HEK293 (cell line): ENCODE data around the gene SETD5.

ENCODE experiments used
- BCL6B ChIP-seq: fragments of 450-650 bp; formaldehyde crosslinking; IDR thresholded peaks from 2 replicates; pipeline ENCODE4 v1.5.1; 2017; ENCODE audit warnings: missing biosample characterization, missing genetic modification characterization
- GLIS2 ChIP-seq: fragments of 450-650 bp; formaldehyde crosslinking; IDR thresholded peaks from 2 replicates; pipeline ENCODE4 v1.5.1; 2016; ENCODE audit warnings: missing biosample characterization, missing genetic modification characterization
- IKZF3 ChIP-seq: fragments of 450-650 bp; IDR thresholded peaks from 2 replicates; pipeline ENCODE4 v1.5.0; 2018; ENCODE audit warnings: missing biosample characterization, mild to moderate bottlenecking, missing genetic modification characterization, moderate library complexity
- KLF1 ChIP-seq: fragments of 450-650 bp; formaldehyde crosslinking; IDR thresholded peaks from 2 replicates; pipeline ENCODE4 v1.5.1; 2016; ENCODE audit warnings: missing biosample characterization, missing genetic modification characterization
- PRDM2 ChIP-seq: fragments of 450-650 bp; formaldehyde crosslinking; IDR thresholded peaks from 2 replicates; pipeline ENCODE4 v1.5.1; 2016; ENCODE audit warnings: missing biosample characterization, missing genetic modification characterization, borderline replicate concordance
- REST ChIP-seq: fragments of 450-650 bp; formaldehyde crosslinking; IDR thresholded peaks from 2 replicates; pipeline ENCODE4 v1.5.1; 2016; ENCODE audit warnings: missing biosample characterization, missing genetic modification characterization
- SP7 ChIP-seq: fragments of 450-650 bp; formaldehyde crosslinking; IDR thresholded peaks from 2 replicates; pipeline ENCODE4 v1.5.1; 2016; ENCODE audit warnings: missing biosample characterization, missing genetic modification characterization
- WT1 ChIP-seq: fragments of 450-650 bp; formaldehyde crosslinking; IDR thresholded peaks from 2 replicates; pipeline ENCODE4 v1.5.1; 2016; ENCODE audit warnings: missing biosample characterization, missing genetic modification characterization
- ZBTB1 ChIP-seq: fragments of 450-650 bp; formaldehyde crosslinking; IDR thresholded peaks from 2 replicates; pipeline ENCODE4 v1.5.1; 2016; ENCODE audit warnings: missing biosample characterization, missing genetic modification characterization
- ZBTB20 ChIP-seq: fragments of 450-650 bp; formaldehyde crosslinking; IDR thresholded peaks from 2 replicates; pipeline ENCODE4 v1.5.1; 2016; ENCODE audit warnings: missing biosample characterization, missing genetic modification characterization
- ZBTB21 ChIP-seq: fragments of 450-650 bp; formaldehyde crosslinking; IDR thresholded peaks from 2 replicates; pipeline ENCODE4 v1.5.1; 2017; ENCODE audit warnings: missing biosample characterization, missing genetic modification characterization
- ZNF10 ChIP-seq: fragments of 450-650 bp; formaldehyde crosslinking; IDR thresholded peaks from 2 replicates; pipeline ENCODE4 v1.5.1; 2017; ENCODE audit warnings: missing biosample characterization, missing genetic modification characterization
- ZNF354C ChIP-seq: fragments of 450-650 bp; formaldehyde crosslinking; IDR thresholded peaks from 2 replicates; pipeline ENCODE4 v1.5.1; 2016; ENCODE audit warnings: missing biosample characterization, missing genetic modification characterization, low read depth, borderline replicate concordance
- ZNF391 ChIP-seq: fragments of 450-650 bp; formaldehyde crosslinking; IDR thresholded peaks from 2 replicates; pipeline ENCODE4 v1.5.1; 2016; ENCODE audit warnings: low read depth, missing biosample characterization, missing genetic modification characterization, borderline replicate concordance
- ZNF449 ChIP-seq: fragments of 450-650 bp; formaldehyde crosslinking; IDR thresholded peaks from 2 replicates; pipeline ENCODE4 v1.5.1; 2017; ENCODE audit warnings: missing biosample characterization, mild to moderate bottlenecking, missing genetic modification characterization, moderate library complexity
- ZNF501 ChIP-seq: fragments of 450-650 bp; formaldehyde crosslinking; IDR thresholded peaks from 2 replicates; pipeline ENCODE4 v1.5.1; 2016; ENCODE audit warnings: missing biosample characterization, missing genetic modification characterization
- ZNF548 ChIP-seq: fragments of 450-650 bp; formaldehyde crosslinking; IDR thresholded peaks from 2 replicates; pipeline ENCODE4 v1.5.1; 2016; ENCODE audit warnings: missing biosample characterization, missing genetic modification characterization
- ZNF600 ChIP-seq: fragments of 450-650 bp; formaldehyde crosslinking; IDR thresholded peaks from 2 replicates; pipeline ENCODE4 v1.5.1; 2016; ENCODE audit warnings: missing biosample characterization, missing genetic modification characterization
- ZNF610 ChIP-seq: fragments of 450-650 bp; formaldehyde crosslinking; IDR thresholded peaks from 2 replicates; pipeline ENCODE4 v1.5.1; 2016; ENCODE audit warnings: missing biosample characterization, missing genetic modification characterization, borderline replicate concordance
- ZNF629 ChIP-seq: fragments of 450-650 bp; formaldehyde crosslinking; IDR thresholded peaks from 2 replicates; pipeline ENCODE4 v1.5.1; 2017; ENCODE audit warnings: missing biosample characterization, missing genetic modification characterization
- ZNF76 ChIP-seq: fragments of 450-650 bp; formaldehyde crosslinking; IDR thresholded peaks from 2 replicates; pipeline ENCODE4; 2016; ENCODE audit warnings: low read depth, missing biosample characterization, missing genetic modification characterization, borderline replicate concordance
- ZNF777 ChIP-seq: fragments of 450-650 bp; formaldehyde crosslinking; IDR thresholded peaks from 2 replicates; pipeline ENCODE4 v1.5.1; 2017; ENCODE audit warnings: missing biosample characterization, missing genetic modification characterization, borderline replicate concordance
- ZSCAN18 ChIP-seq: fragments of 450-650 bp; formaldehyde crosslinking; IDR thresholded peaks from 2 replicates; pipeline ENCODE4 v1.5.1; 2016; ENCODE audit warnings: missing biosample characterization, missing genetic modification characterization
- ZXDB ChIP-seq: fragments of 450-650 bp; formaldehyde crosslinking; IDR thresholded peaks from 2 replicates; pipeline ENCODE4 v1.5.1; 2016; ENCODE audit warnings: missing biosample characterization, missing genetic modification characterization

Gene SETD5

GRCh38 chr3:9396632-9397331 lies 633 bp upstream of the SETD5 start (continued):
- TF ChIP-seq BCL6B (tag by site-specific recombination) (peak; percentile 54; the same call in 1 of the 2 replicates), ZBTB1 (tag by site-specific recombination) (no peak; the same call in 1 of the 2 replicates), REST (0 out of 2 replicates have a peak, but pooled peaks have one; percentile 28), IKZF3 (peak; percentile 94), WT1 (tag by site-specific recombination) (peak; percentile 88), ZNF610 (no peak; the same call in 1 of the 2 replicates), ZSCAN18 (peak; percentile 10; the same call in 1 of the 2 replicates), ZBTB20 (tag by site-specific recombination) (peak; percentile 34), ZNF501 (peak; percentile 87; the same call in 1 of the 2 replicates), ZBTB21 (tag by site-specific recombination) (peak; percentile 46; the same call in 1 of the 2 replicates), ZNF354C (tag by site-specific recombination) (no peak), ZXDB (peak; percentile 49; the same call in 1 of the 2 replicates), ZNF76 (tag by site-specific recombination) (peak; percentile 89), ZNF629 (tag by site-specific recombination) (peak; percentile 68), PRDM2 (tag by site-specific recombination) (no peak), ZNF548 (tag by site-specific recombination) (no peak), ZNF449 (tag by site-specific recombination) (peak; percentile 94), GLIS2 (tag by site-specific recombination) (peak; percentile 99), SP7 (peak; percentile 76), ZNF777 (tag by site-specific recombination) (peak; percentile 30; the same call in 1 of the 2 replicates), ZNF10 (tag by site-specific recombination) (peak; percentile 47; the same call in 1 of the 2 replicates), KLF1 (tag by site-specific recombination) (peak; percentile 95), ZNF600 (0 out of 2 replicates have a peak, but pooled peaks have one; percentile 45), ZNF391 (peak; percentile 80; the same call in 1 of the 2 replicates)
